Natural killer cell (primary cell): ENCODE measurements around the gene SPATA20. TPM values are rescaled to one million over a fixed set of nuclear protein-coding genes. Genes with fewer than 3 reads are reported as not detected.

Source experiments
- ATAC-seq, 3 donors: fragments of 150-1000 bp in 2 of 3; fragments of 200-7000 bp in 1 of 3; cut with Tn5 transposase; 1 replicate in 1 of 3; 2 replicates in 2 of 3; pipeline ENCODE4 v1.10.0; 2021; ENCODE audit warnings: mild to moderate bottlenecking in 2 of 3, moderate library complexity in 2 of 3
- DNase-seq, 2 donors: peaks; one replicate each; pipeline versions ENCODE4 v3.0.0 to v3.0.0-alpha.2; 2013 to 2021; ENCODE audit warnings: mixed read lengths in 1 of 2
- H3K27ac ChIP-seq: one replicate; pipeline ENCODE4 v1.5.1; 2013; ENCODE audit warnings: mild to moderate bottlenecking, low read length
- H3K27me3 ChIP-seq: one replicate; pipeline ENCODE4 v1.6.1; 2013; ENCODE audit warnings: low read length; ENCODE audit not compliant: control insufficient read depth, insufficient read depth
- H3K36me3 ChIP-seq: one replicate; pipeline ENCODE4 v1.6.1; 2013; ENCODE audit warnings: low read length; ENCODE audit not compliant: control insufficient read depth, insufficient read depth
- H3K4me1 ChIP-seq: one replicate; pipeline ENCODE4 v1.6.1; 2013; ENCODE audit warnings: low read length; ENCODE audit not compliant: control insufficient read depth, insufficient read depth
- H3K4me3 ChIP-seq: one replicate; pipeline ENCODE4 v1.5.1; 2013; ENCODE audit warnings: low read length
- H3K9me3 ChIP-seq: one replicate; pipeline ENCODE4 v1.6.1; 2013; ENCODE audit warnings: low read length; ENCODE audit not compliant: control insufficient read depth, insufficient read depth
- H3K27ac Mint-ChIP-seq, 2 donors: one replicate each; pipeline ENCODE4 v1.8.0; 2022; ENCODE audit warnings: mild to moderate bottlenecking in 2 of 2, mixed read lengths in 2 of 2, moderate library complexity in 1 of 2
- H3K27me3 Mint-ChIP-seq, 2 donors: one replicate each; pipeline ENCODE4 v1.8.0; 2022; ENCODE audit warnings: low read depth in 2 of 2, mixed read lengths in 2 of 2
- H3K36me3 Mint-ChIP-seq: one replicate; pipeline ENCODE4 v1.8.0; 2022; ENCODE audit warnings: mixed read lengths
- H3K4me1 Mint-ChIP-seq, 2 donors: one replicate each; pipeline ENCODE4 v1.8.0; 2022; ENCODE audit warnings: mixed read lengths in 2 of 2
- H3K4me3 Mint-ChIP-seq: one replicate; pipeline ENCODE4 v1.8.0; 2022; ENCODE audit warnings: mild to moderate bottlenecking, moderate library complexity, mixed read lengths
- H3K9me3 Mint-ChIP-seq, 2 donors: one replicate each; pipeline ENCODE4 v1.8.0; 2022; ENCODE audit warnings: mixed read lengths in 2 of 2
- WGBS: methylation state at CpG from one replicate; pipeline ENCODE4 v1.1.7; 2013; ENCODE audit warnings: missing lambda C conversion rate; ENCODE audit not compliant: insufficient coverage; 5-methylcytosine and 5-hydroxymethylcytosine counted together
- intact Hi-C: fragments of 100-400 bp; cut with micrococcal nuclease; formaldehyde crosslinking; loops from one replicate; pipeline ENCODE4 v1.14.2; 2022
- total RNA-seq, 4 donors: library from RNA; stranded (reverse); fragments of 120-200 nt in 1 of 4; gene quantifications; one replicate each; pipeline versions ENCODE4 v1.2.3 to v1.2.4, GENCODE V29; 2013 to 2022
- TF ChIP-seq, protein P1 (sequence below): fragments of 200-600 bp; IDR thresholded peaks from one replicate; pipeline ENCODE4 v1.8.0; 2022; ENCODE audit warnings: antibody characterized with exemption

SPATA20 gene
- total RNA-seq, 3 donors from 2014 or later (not counting 1 experiment from before 2014, with no cell fraction given) = 30.7 to 45.5 (median 32.5) TPM

DNA sequence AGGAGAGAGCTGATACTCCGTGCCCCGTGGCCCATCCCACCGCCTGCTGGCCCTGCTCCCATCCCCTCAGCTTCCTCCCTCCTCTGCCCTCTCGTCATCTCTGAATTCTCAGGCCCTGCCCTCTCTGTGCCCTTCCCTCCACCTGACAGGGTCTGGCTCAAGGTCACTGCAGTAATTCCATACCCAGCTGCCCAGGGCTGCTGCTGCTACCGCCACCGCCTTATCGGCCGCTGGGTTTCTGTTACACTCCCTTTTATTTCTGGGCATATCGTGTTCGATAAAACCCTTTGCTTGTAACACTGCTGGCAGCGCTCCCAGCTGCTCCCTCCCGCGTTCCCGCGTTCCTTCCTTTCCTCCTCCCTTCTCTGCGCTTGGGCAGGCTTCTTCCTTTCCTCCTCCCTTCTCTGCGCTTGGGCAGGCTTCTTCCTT is 13.2 kb upstream of the SPATA20 start:
- Mint-ChIP-seq H3K27me3 (peaks cover 45 to 53% of the 10 kb centered on the region in 2 donors), H3K9me3 (no peaks in the 10 kb centered on the region), H3K27ac (no peak overlapping the region), H3K36me3 (no peaks in the 10 kb centered on the region), H3K4me3 (no peak overlapping the region), H3K4me1 (no peaks in the 10 kb centered on the region)
- H3K27ac ChIP-seq = no peak overlapping the region
- TF ChIP-seq, protein P1, sequence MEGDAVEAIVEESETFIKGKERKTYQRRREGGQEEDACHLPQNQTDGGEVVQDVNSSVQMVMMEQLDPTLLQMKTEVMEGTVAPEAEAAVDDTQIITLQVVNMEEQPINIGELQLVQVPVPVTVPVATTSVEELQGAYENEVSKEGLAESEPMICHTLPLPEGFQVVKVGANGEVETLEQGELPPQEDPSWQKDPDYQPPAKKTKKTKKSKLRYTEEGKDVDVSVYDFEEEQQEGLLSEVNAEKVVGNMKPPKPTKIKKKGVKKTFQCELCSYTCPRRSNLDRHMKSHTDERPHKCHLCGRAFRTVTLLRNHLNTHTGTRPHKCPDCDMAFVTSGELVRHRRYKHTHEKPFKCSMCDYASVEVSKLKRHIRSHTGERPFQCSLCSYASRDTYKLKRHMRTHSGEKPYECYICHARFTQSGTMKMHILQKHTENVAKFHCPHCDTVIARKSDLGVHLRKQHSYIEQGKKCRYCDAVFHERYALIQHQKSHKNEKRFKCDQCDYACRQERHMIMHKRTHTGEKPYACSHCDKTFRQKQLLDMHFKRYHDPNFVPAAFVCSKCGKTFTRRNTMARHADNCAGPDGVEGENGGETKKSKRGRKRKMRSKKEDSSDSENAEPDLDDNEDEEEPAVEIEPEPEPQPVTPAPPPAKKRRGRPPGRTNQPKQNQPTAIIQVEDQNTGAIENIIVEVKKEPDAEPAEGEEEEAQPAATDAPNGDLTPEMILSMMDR = no peak
- no peak overlapping the region for H3K4me3 ChIP-seq
- intact Hi-C loops = no loop called here
- WGBS = 4% methylated on average over 17 of the region's 17 CpGs
- no peaks in the 10 kb centered on the region for H3K9me3 ChIP-seq
- H3K27me3 ChIP-seq = peaks cover 24% of the 10 kb centered on the region
- H3K4me1 ChIP-seq = peaks cover 10% of the 10 kb centered on the region
- ATAC-seq (no peak), DNase-seq (no peak)
- H3K36me3 ChIP-seq = no peaks in the 10 kb centered on the region

DNA sequence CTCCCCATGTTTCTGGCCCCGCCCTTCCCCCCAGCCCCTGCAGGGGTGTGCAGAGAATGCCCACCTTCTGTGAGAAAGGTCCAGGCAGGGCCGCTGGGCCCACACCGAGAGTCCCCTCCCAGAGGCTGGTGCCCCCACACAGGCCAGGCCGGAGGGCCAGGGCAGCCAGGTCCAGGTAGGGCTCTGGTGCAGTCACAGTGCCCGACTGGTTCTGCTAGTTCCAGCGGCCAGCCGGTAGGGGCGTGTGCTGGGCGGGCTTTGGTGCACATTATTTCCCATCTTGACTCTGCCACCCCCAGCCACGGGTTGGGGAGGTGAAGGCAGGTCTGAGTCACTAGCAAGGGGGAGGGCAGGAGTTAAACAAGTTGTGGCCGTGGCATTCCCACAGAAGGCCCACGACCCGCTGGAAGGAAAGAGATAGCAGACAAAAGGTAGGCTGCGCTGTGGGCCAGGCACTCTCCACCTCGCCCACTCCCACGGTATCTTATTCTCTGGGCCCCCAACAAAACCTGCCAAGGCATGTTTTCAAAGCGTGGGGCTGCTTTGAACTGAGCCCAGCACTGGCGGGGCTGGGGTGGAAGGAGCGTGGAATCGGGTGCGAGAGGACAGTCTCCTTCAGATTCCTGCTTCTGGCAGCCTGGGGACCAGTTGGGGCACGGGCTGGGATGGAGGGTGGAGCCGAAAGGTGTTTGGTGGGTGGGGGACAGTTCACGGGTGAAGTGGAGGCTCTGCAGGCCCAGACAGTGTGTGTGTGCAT is 12.6 kb upstream of the SPATA20 start:
- TF ChIP-seq, protein P1 = no peak
- Mint-ChIP-seq H3K4me3 (no peak overlapping the region), H3K4me1 (no peaks in the 10 kb centered on the region), H3K9me3 (no peaks in the 10 kb centered on the region), H3K27ac (no peak overlapping the region), H3K36me3 (no peaks in the 10 kb centered on the region), H3K27me3 (peaks cover 41 to 53% of the 10 kb centered on the region in 2 donors)
- peaks cover 10% of the 10 kb centered on the region for H3K4me1 ChIP-seq
- no peaks in the 10 kb centered on the region for H3K36me3 ChIP-seq
- peaks cover 24% of the 10 kb centered on the region for H3K27me3 ChIP-seq
- no peak overlapping the region for H3K4me3 ChIP-seq
- H3K9me3 ChIP-seq = no peaks in the 10 kb centered on the region
- DNase-seq = no peak
- ATAC-seq = peak in 1 of 3 donors; percentile 48
- no peak overlapping the region for H3K27ac ChIP-seq
- intact Hi-C loops = no loop called here
- 58% methylated on average over 22 of the region's 24 CpGs for WGBS

DNA sequence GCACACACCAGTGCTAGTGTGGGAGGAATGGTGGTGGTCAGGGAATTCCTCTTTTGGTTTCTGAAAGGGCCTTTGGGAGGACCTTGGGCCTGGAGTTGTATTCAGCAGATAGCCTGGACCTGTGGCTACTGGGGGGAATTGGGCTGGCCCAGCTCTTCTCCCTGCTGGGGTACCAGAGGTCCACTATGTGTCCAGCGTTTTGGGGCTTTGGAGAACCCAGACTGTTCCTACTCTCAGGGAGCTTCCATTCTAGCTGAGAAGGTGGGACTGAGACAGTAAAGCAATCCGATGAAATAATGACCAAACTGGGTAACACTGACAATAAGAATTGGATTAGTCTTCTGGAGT is 12.0 kb upstream of the SPATA20 start:
- H3K27me3 ChIP-seq = peaks cover 24% of the 10 kb centered on the region
- H3K27me3 Mint-ChIP-seq = peaks cover 38 to 53% of the 10 kb centered on the region in 2 donors
- no peak overlapping the region for H3K4me3 ChIP-seq
- H3K4me1 ChIP-seq = peaks cover 10% of the 10 kb centered on the region
- no peaks in the 10 kb centered on the region for H3K4me1 Mint-ChIP-seq
- ATAC-seq (no peak), DNase-seq (no peak)
- no peaks in the 10 kb centered on the region for H3K36me3 Mint-ChIP-seq
- H3K36me3 ChIP-seq = no peaks in the 10 kb centered on the region
- no peaks in the 10 kb centered on the region for H3K9me3 Mint-ChIP-seq
- no peak overlapping the region for H3K27ac ChIP-seq
- no peak overlapping the region for H3K4me3 Mint-ChIP-seq
- H3K27ac Mint-ChIP-seq = no peak overlapping the region
- WGBS = 93% methylated on average over 2 of the region's 2 CpGs
- intact Hi-C loops = no loop called here
- TF ChIP-seq, protein P1 = no peak
- no peaks in the 10 kb centered on the region for H3K9me3 ChIP-seq

DNA sequence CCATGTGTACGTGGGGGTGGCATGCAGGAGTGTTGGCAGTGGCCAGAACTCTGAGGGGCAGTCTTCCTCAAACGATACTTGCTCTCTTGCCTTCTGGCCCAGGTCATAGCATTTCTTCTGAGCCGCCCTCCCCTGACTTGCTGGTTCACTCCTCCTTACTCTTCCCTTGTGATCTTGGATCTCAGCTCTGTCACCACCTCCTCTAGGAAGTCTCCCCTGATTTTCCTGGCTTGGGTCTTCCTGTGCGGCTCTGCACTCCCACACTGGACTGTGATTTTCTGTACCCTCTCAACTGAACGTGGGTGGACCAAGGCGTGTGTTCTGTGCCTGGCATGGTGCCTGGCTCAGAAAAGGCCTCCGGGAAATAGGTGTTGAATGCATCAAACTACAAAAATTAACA is 11.6 kb upstream of the SPATA20 start:
- Histone ChIP-seq H3K36me3 (no peaks in the 10 kb centered on the region), H3K9me3 (no peaks in the 10 kb centered on the region), H3K4me1 (peaks cover 10% of the 10 kb centered on the region), H3K4me3 (no peak overlapping the region), H3K27me3 (peaks cover 24% of the 10 kb centered on the region), H3K27ac (no peak overlapping the region)
- H3K4me3 Mint-ChIP-seq = no peak overlapping the region
- WGBS = 79% methylated on average over 6 of the region's 7 CpGs
- no peaks in the 10 kb centered on the region for H3K4me1 Mint-ChIP-seq
- TF ChIP-seq, protein P1 = no peak
- H3K27ac Mint-ChIP-seq = no peak overlapping the region
- H3K9me3 Mint-ChIP-seq = no peaks in the 10 kb centered on the region
- intact Hi-C loops = no loop called here
- H3K27me3 Mint-ChIP-seq = peaks cover 37 to 53% of the 10 kb centered on the region in 2 donors
- no peak for ATAC-seq
- DNase-seq = no peak
- no peaks in the 10 kb centered on the region for H3K36me3 Mint-ChIP-seq
